GM19468 (cell line): ENCODE data around the gene VPS35L.
A peak's percentile ranks its signal among the peaks of the same experiment; 100 is the strongest.
"Not testable (repeated sequence)": the region's sequence is repeated elsewhere in the genome, so short reads cannot be mapped to it uniquely, and the experiment has no call there.

Experiments used
- ATAC-seq: cut with Tn5 transposase; IDR thresholded peaks from one replicate; pipeline ENCODE4 v1.9.1; 2021; ENCODE audit warnings: mild to moderate bottlenecking, moderate library complexity, moderate number of reproducible peaks; ENCODE audit not compliant: unreplicated experiment; ENCODE audit errors: extremely low read depth

The VPS35L gene

GRCh38 chr16:19706846-19707245 lies 151.3 kb downstream of the VPS35L start:
- ATAC-seq: no peak

- ATAC-seq: no peak
Observed at GRCh38 chr16:19707569-19708295, 152.2 kb downstream of the VPS35L start.

- ATAC-seq: no peak
Observed at GRCh38 chr16:19708296-19709205, 153.0 kb downstream of the VPS35L start.

GRCh38 chr16:19709381-19710136 lies 154.1 kb downstream of the VPS35L start:
- ATAC-seq: no peak

GRCh38 chr16:19710191-19710908 lies 154.8 kb downstream of the VPS35L start:
- ATAC-seq: no peak

GRCh38 chr16:19710991-19711545 lies 155.6 kb downstream of the VPS35L start:
- ATAC-seq: no peak

- ATAC-seq: no peak
Observed at GRCh38 chr16:19711643-19712042, 156.1 kb downstream of the VPS35L start.

- no peak for ATAC-seq
Observed at GRCh38 chr16:19712418-19713058, 157.0 kb downstream of the VPS35L start.

GRCh38 chr16:19713697-19714096 lies 158.2 kb downstream of the VPS35L start:
- ATAC-seq: no peak

GRCh38 chr16:19715566-19715965 lies 160.1 kb downstream of the VPS35L start:
- ATAC-seq: no peak

- no peak for ATAC-seq
Observed at GRCh38 chr16:19716183-19716582, 160.7 kb downstream of the VPS35L start.

- ATAC-seq: not testable (repeated sequence)
Observed at GRCh38 chr16:19716728-19717127, 161.2 kb downstream of the VPS35L start.

GRCh38 chr16:19717314-19717713 lies 161.8 kb downstream of the VPS35L start:
- ATAC-seq: no peak

- ATAC-seq: peak; percentile 89
Observed at GRCh38 chr16:19717741-19718623, 162.5 kb downstream of the VPS35L start, which contains the start of the genes IQCK and KNOP1. Gene IQCK, plus strand, starts transcription at chr16:19718271. Its CDS starts 36 bp downstream, at chr16:19718307. Gene KNOP1, minus strand, starts transcription at chr16:19718227. Its CDS starts 3,192 bp downstream, at chr16:19715035.

- no peak for ATAC-seq
Observed at GRCh38 chr16:19718624-19718965, 163.1 kb downstream of the VPS35L start.

GRCh38 chr16:19722269-19722952 lies 166.9 kb downstream of the VPS35L start:
- ATAC-seq: no peak

GRCh38 chr16:19722981-19723380 lies 167.5 kb downstream of the VPS35L start:
- ATAC-seq: no peak

GRCh38 chr16:19728636-19728965 lies 173.1 kb downstream of the VPS35L start:
- no peak for ATAC-seq
